H1 (cell line): ENCODE measurements around the gene CYP2F1. TPM values are rescaled to one million over a fixed set of nuclear protein-coding genes. Genes with fewer than 3 reads are reported as not detected.
A peak's percentile ranks its signal among the peaks of the same experiment; 100 is the strongest.

Source experiments
- CTCF ChIA-PET: fragments of 300-600 bp; sonication (Branson Sonifier 250); formaldehyde crosslinking; loops from one replicate; lab custom pipeline; 2021; ENCODE audit not compliant: partially characterized antibody; lab: Charles Lee
- POLR2A ChIA-PET: fragments of 300-600 bp; sonication (Branson Sonifier 250); formaldehyde crosslinking; loops from one replicate; lab custom pipeline; 2021; ENCODE audit warnings: inconsistent platforms; ENCODE audit not compliant: partially characterized antibody; lab: Charles Lee
- DNase-seq, 2 experiments: peaks; one replicate each; pipeline versions ENCODE4 v3.0.0 to v3.0.0-alpha.2; 2010 to 2022; ENCODE audit warnings: low spot score in 2 of 2, low read depth in 1 of 2, mixed read lengths in 1 of 2
- FAIRE-seq: peaks from 2 replicates; lab custom pipeline; 2011; peaks lifted over from hg19 to GRCh38; lab: Jason Lieb, UNC
- H2AFZ ChIP-seq: 2 replicates; pipeline ENCODE4 v1.8.1; 2012; ENCODE audit warnings: low read length, inconsistent platforms
- H2AK5ac ChIP-seq: 2 replicates; pipeline ENCODE4 v1.6.1; 2013; ENCODE audit warnings: low read depth, low read length
- H2BK120ac ChIP-seq: replicated peaks from 2 replicates; pipeline ENCODE3; 2013; ENCODE audit warnings: low read depth, low read length, inconsistent platforms
- H2BK12ac ChIP-seq: 2 replicates; pipeline ENCODE4 v1.6.1; 2013; ENCODE audit warnings: low read depth, low read length
- H2BK15ac ChIP-seq: 2 replicates; pipeline ENCODE4 v1.6.1; 2013; ENCODE audit warnings: low read length
- H2BK20ac ChIP-seq: 2 replicates; pipeline ENCODE4 v1.6.1; 2013; ENCODE audit warnings: low read length
- H2BK5ac ChIP-seq: 2 replicates; pipeline ENCODE4 v1.6.1; 2013; ENCODE audit warnings: low read depth, low read length
- H3K14ac ChIP-seq: 2 replicates; pipeline ENCODE4 v1.6.1; 2013; ENCODE audit warnings: inconsistent platforms; ENCODE audit not compliant: insufficient read length
- H3K18ac ChIP-seq: 2 replicates; pipeline ENCODE4 v1.6.1; 2013; ENCODE audit warnings: low read length; ENCODE audit errors: extremely low read depth
- H3K23ac ChIP-seq: 2 replicates; pipeline ENCODE4 v1.6.1; 2013; ENCODE audit warnings: inconsistent platforms; ENCODE audit not compliant: insufficient read length
- H3K23me2 ChIP-seq: 2 replicates; pipeline ENCODE4 v1.6.1; 2013; ENCODE audit warnings: low read depth, low read length
- H3K27ac ChIP-seq: 2 replicates; pipeline ENCODE4 v1.6.1; 2011; ENCODE audit warnings: low read depth, low read length, inconsistent platforms
- H3K27me3 ChIP-seq, 4 experiments: replicated peaks in 1 of 4; 1 replicate in 1 of 4; 2 replicates in 3 of 4; pipeline versions ENCODE4 v1.6.1 to v1.8.1; 2011 to 2013; ENCODE audit warnings: low read length in 3 of 4, mild to moderate bottlenecking in 3 of 4, inconsistent platforms in 2 of 4, mixed read lengths in 2 of 4, moderate library complexity in 1 of 4; ENCODE audit not compliant: control insufficient read depth in 3 of 4, insufficient read depth in 3 of 4; ENCODE audit errors: extremely low read depth in 1 of 4
- H3K36me3 ChIP-seq, 4 experiments: 2 replicates each; pipeline versions ENCODE4 v1.6.1 to v1.8.1; 2011 to 2013; ENCODE audit warnings: mild to moderate bottlenecking in 4 of 4, low read length in 3 of 4, moderate library complexity in 2 of 4, control low read depth in 1 of 4, inconsistent platforms in 1 of 4; ENCODE audit not compliant: insufficient read depth in 4 of 4, control insufficient read depth in 2 of 4
- H3K4ac ChIP-seq: replicated peaks from 2 replicates; pipeline ENCODE3; 2013; ENCODE audit warnings: low read length, low read depth, mixed read lengths, inconsistent platforms; ENCODE audit not compliant: insufficient read length
- H3K4me1 ChIP-seq, 4 experiments: replicated peaks in 1 of 4; 1 replicate in 1 of 4; 2 replicates in 3 of 4; pipeline versions ENCODE4 v1.6.1 to v1.8.1; 2011 to 2013; ENCODE audit warnings: low read length in 3 of 4, inconsistent platforms in 2 of 4, mixed read lengths in 1 of 4; ENCODE audit not compliant: insufficient read depth in 4 of 4, control insufficient read depth in 3 of 4
- H3K4me2 ChIP-seq, 2 experiments: 2 replicates each; pipeline versions ENCODE4 v1.6.1 to v1.8.1; 2011 to 2013; ENCODE audit warnings: low read depth in 2 of 2, low read length in 2 of 2, control low read depth in 1 of 2, inconsistent platforms in 1 of 2, mild to moderate bottlenecking in 1 of 2; ENCODE audit not compliant: insufficient read depth in 1 of 2
- H3K4me3 ChIP-seq, 4 experiments: fragments of 200-600, 300-600 bp in 1 of 4; sonication (generic), shearing (Covaris generic), sonication (Bioruptor Twin) in 1 of 4; 2 replicates each; pipeline versions ENCODE4 v1.5.1 to v1.8.1; 2011 to 2016; ENCODE audit warnings: low read length in 4 of 4, low read depth in 3 of 4, control low read depth in 2 of 4, inconsistent platforms in 2 of 4, mild to moderate bottlenecking in 2 of 4, mixed read lengths in 1 of 4, moderate library complexity in 1 of 4; ENCODE audit not compliant: insufficient read depth in 2 of 4; ENCODE audit errors: extremely low read depth in 1 of 4
- H3K56ac ChIP-seq: replicated peaks from 2 replicates; pipeline ENCODE3; 2013; ENCODE audit warnings: low read depth, mild to moderate bottlenecking, mixed read lengths, low read length, inconsistent platforms; ENCODE audit not compliant: insufficient read length
- H3K79me1 ChIP-seq: 2 replicates; pipeline ENCODE4 v1.6.1; 2013; ENCODE audit warnings: low read depth, low read length, control low read depth
- H3K79me2 ChIP-seq, 2 experiments: 2 replicates each; pipeline versions ENCODE4 v1.6.1 to v1.8.1; 2012 to 2013; ENCODE audit warnings: low read length in 2 of 2, mild to moderate bottlenecking in 2 of 2, inconsistent platforms in 1 of 2; ENCODE audit not compliant: insufficient read depth in 2 of 2, control insufficient read depth in 1 of 2
- H3K9ac ChIP-seq, 4 experiments: replicated peaks in 1 of 4; 1 replicate in 1 of 4; 2 replicates in 3 of 4; pipeline versions ENCODE4 v1.6.1 to v1.8.1; 2011 to 2013; ENCODE audit warnings: low read depth in 3 of 4, low read length in 3 of 4, control low read depth in 2 of 4, mild to moderate bottlenecking in 2 of 4, moderate library complexity in 2 of 4, inconsistent platforms in 1 of 4; ENCODE audit errors: extremely low read depth in 1 of 4
- H3K9me3 ChIP-seq, 2 experiments: 2 replicates each; pipeline versions ENCODE4 v1.6.1 to v1.8.1; 2012 to 2013; ENCODE audit warnings: mild to moderate bottlenecking in 2 of 2, moderate library complexity in 2 of 2, control low read depth in 1 of 2, inconsistent platforms in 1 of 2, low read depth in 1 of 2, low read length in 1 of 2, mixed read lengths in 1 of 2; ENCODE audit not compliant: insufficient read depth in 2 of 2
- H4K20me1 ChIP-seq, 2 experiments: replicated peaks in 1 of 2; 2 replicates each; pipeline versions ENCODE3 to v1.8.1; 2011 to 2013; ENCODE audit warnings: inconsistent platforms in 2 of 2, low read length in 2 of 2, mild to moderate bottlenecking in 1 of 2; ENCODE audit not compliant: insufficient read depth in 2 of 2, control insufficient read depth in 1 of 2
- H4K5ac ChIP-seq: 2 replicates; pipeline ENCODE4 v1.6.1; 2013; ENCODE audit warnings: low read length, low read depth, mixed read lengths, inconsistent platforms; ENCODE audit not compliant: insufficient read length
- H4K8ac ChIP-seq: 2 replicates; pipeline ENCODE4 v1.8.0; 2013; ENCODE audit warnings: mild to moderate bottlenecking, moderate library complexity, low read length, inconsistent platforms; ENCODE audit not compliant: insufficient read depth; ENCODE audit errors: extremely low read depth
- H4K91ac ChIP-seq: replicated peaks from 2 replicates; pipeline ENCODE3; 2013; ENCODE audit warnings: low read length, mixed read lengths, inconsistent platforms; ENCODE audit not compliant: insufficient read length
- NRF1 ChIP-seq: IDR thresholded peaks from 2 replicates; pipeline ENCODE4 v1.6.1; 2011; ENCODE audit warnings: mild to moderate bottlenecking, low read depth, low read length, improper control_type of control experiment
- SAP30 ChIP-seq: fragments of 300-600 bp; sonication (generic); IDR thresholded peaks from 2 replicates; pipeline ENCODE4 v1.7.1; 2012; ENCODE audit warnings: low read length, moderate library complexity, mild to moderate bottlenecking, inconsistent platforms; ENCODE audit not compliant: insufficient read depth, insufficient replicate concordance
- WGBS, 2 experiments: shearing (Covaris generic) in 1 of 2; methylation state at CpG; one replicate each; pipeline versions ENCODE4 v1.1.6 to v1.1.7; 2013 to 2015; ENCODE audit warnings: low lambda C conversion rate in 2 of 2, mixed read lengths in 2 of 2, inconsistent platforms in 1 of 2, low coverage in 1 of 2, missing lambda C conversion rate in 1 of 2; ENCODE audit not compliant: insufficient replicate concordance in 2 of 2, insufficient coverage in 1 of 2, insufficient read length in 1 of 2; ENCODE audit errors: extremely low coverage in 1 of 2, missing lambda C conversion rate in 1 of 2; 5-methylcytosine and 5-hydroxymethylcytosine counted together
- polyA plus RNA-seq, 7 experiments: library from polyadenylated mRNA; depleted of rRNA in 3 of 7; stranded (reverse) in 5 of 7; unstranded in 2 of 7; fragments of >200 nt in 5 of 7; fragments of 200-250 nt in 2 of 7; gene quantifications; 1 replicate in 5 of 7; 2 replicates in 1 of 7; 4 replicates in 1 of 7; pipeline versions ENCODE4 v1.2.1 to v1.2.3, GENCODE V29; 2011 to 2013; ENCODE audit warnings: missing spikeins in 2 of 7, mixed read lengths in 2 of 7
- total RNA-seq: library from RNA; stranded (reverse); fragmentation: NEBNext Ultra II Directional; extraction: Animal tissue kit (Norgen Biotek cat#: 25700); gene quantifications from 2 replicates; pipeline ENCODE4 v1.2.1, GENCODE V29; 2021

Gene CYP2F1
- total and polyA plus RNA-seq, 2 of the 8 experiments (the other 6 are each of a cell fraction or from before 2014, with no cell fraction given) = 0.17 TPM; not detected in 1

- Histone ChIP-seq H3K4me1 (peaks cover 0 to 12% (median 4%) of the 10 kb centered on the region in 4 experiments; a peak in 3 of 7 replicates), H3K56ac (no peak overlapping the region), H3K14ac (no peak overlapping the region), H2BK120ac (no peak overlapping the region), H3K4me3 (no peak overlapping the region), H3K27me3 (peaks cover 0 to 8% (median 5%) of the 10 kb centered on the region in 4 experiments; a peak in 3 of 7 replicates), H3K4ac (no peak overlapping the region), H2AK5ac (no peak overlapping the region), H4K8ac (no peak overlapping the region), H2BK5ac (no peak overlapping the region), H3K79me1 (no peaks in the 10 kb centered on the region), H3K9me3 (no peaks in the 10 kb centered on the region), H3K36me3 (no peaks in the 10 kb centered on the region), H3K18ac (no peak overlapping the region), H3K79me2 (no peaks in the 10 kb centered on the region), H3K23ac (no peak overlapping the region), H2BK20ac (no peak overlapping the region), H3K9ac (peak overlapping the region in 1 of 4 experiments; percentile 37; a peak in 2 of 7 replicates), H2BK12ac (no peak overlapping the region), H2BK15ac (no peak overlapping the region), H3K27ac (no peak overlapping the region), H2AFZ (no peak overlapping the region), H4K20me1 (no peaks in the 10 kb centered on the region), H4K91ac (no peak overlapping the region), H4K5ac (no peak overlapping the region), H3K4me2 (no peak overlapping the region), H3K23me2 (peaks cover 2% of the 10 kb centered on the region; the same call in 1 of the 2 replicates)
- POLR2A ChIA-PET = no interaction called here
- CTCF ChIA-PET = interaction anchor here (1.5 kb wide), 1 partner anchor 13 kb away, joined by 4 read pairs; no protein-coding TSS in a partner anchor
- WGBS, 2 experiments = 95% methylated on average over 5 of the region's 5 CpGs; no CpG with 5 or more reads in 1 of the 2 experiments
- FAIRE-seq (no peak), DNase-seq (no peak)
- no peak for TF ChIP-seq SAP30
- TF ChIP-seq NRF1 = no peak
Observed at GRCh38 chr19:41131186-41131585, 17.0 kb downstream of the CYP2F1 start.
